ENCODE results near the gene CPA3. TPM values are rescaled to one million over a fixed set of nuclear protein-coding genes. Genes with fewer than 3 reads are reported as not detected.

The CPA3 gene
- total RNA-seq, 2 experiments from 2014 or later = not detected

GRCh38 chr3:148879256-148879655 lies 14.2 kb downstream of the CPA3 start:
- no peak for ATAC-seq
- H3K36me3 Mint-ChIP-seq (ENCODE audit: low read depth) = no peaks in the 10 kb centered on the region
- TF ChIP-seq, protein P1, sequence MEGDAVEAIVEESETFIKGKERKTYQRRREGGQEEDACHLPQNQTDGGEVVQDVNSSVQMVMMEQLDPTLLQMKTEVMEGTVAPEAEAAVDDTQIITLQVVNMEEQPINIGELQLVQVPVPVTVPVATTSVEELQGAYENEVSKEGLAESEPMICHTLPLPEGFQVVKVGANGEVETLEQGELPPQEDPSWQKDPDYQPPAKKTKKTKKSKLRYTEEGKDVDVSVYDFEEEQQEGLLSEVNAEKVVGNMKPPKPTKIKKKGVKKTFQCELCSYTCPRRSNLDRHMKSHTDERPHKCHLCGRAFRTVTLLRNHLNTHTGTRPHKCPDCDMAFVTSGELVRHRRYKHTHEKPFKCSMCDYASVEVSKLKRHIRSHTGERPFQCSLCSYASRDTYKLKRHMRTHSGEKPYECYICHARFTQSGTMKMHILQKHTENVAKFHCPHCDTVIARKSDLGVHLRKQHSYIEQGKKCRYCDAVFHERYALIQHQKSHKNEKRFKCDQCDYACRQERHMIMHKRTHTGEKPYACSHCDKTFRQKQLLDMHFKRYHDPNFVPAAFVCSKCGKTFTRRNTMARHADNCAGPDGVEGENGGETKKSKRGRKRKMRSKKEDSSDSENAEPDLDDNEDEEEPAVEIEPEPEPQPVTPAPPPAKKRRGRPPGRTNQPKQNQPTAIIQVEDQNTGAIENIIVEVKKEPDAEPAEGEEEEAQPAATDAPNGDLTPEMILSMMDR (IDR thresholded peaks at IDR 0.05) = no peak
- peaks cover 1% of the 10 kb centered on the region for H3K27me3 Mint-ChIP-seq
- ChIA-PET CTCF (interaction anchor here (2.8 kb wide), 1 partner anchor 18 kb away, joined by 17 read pairs; no protein-coding TSS in a partner anchor), POLR2A (no interaction called here)
- intact Hi-C loops (cut with micrococcal nuclease) = no loop called here
- H3K27ac Mint-ChIP-seq = no peak overlapping the region
- DNase-seq = no peak
- no peaks in the 10 kb centered on the region for H3K4me1 Mint-ChIP-seq (ENCODE audit: low read depth)
- no peak overlapping the region for H3K4me3 Mint-ChIP-seq
- H3K9me3 Mint-ChIP-seq = no peaks in the 10 kb centered on the region

GRCh38 chr3:148880681-148881080 lies 15.6 kb downstream of the CPA3 start:
- Mint-ChIP-seq H3K27ac (no peak overlapping the region), H3K36me3 (ENCODE audit: low read depth) (no peaks in the 10 kb centered on the region), H3K9me3 (no peaks in the 10 kb centered on the region), H3K4me3 (no peak overlapping the region), H3K27me3 (peaks cover 1% of the 10 kb centered on the region), H3K4me1 (ENCODE audit: low read depth) (no peaks in the 10 kb centered on the region)
- intact Hi-C loops (cut with micrococcal nuclease) = no loop called here
- POLR2A ChIA-PET = no interaction called here
- CTCF ChIA-PET = interaction anchor here (1.2 kb wide), 1 partner anchor 13 kb away, joined by 4 read pairs; no protein-coding TSS in a partner anchor
- ATAC-seq = no peak
- TF ChIP-seq, protein P1 (IDR thresholded peaks at IDR 0.05) = no peak
- no peak for DNase-seq

GRCh38 chr3:148881286-148881685 lies 16.2 kb downstream of the CPA3 start:
- Mint-ChIP-seq H3K27ac (no peak overlapping the region), H3K9me3 (no peaks in the 10 kb centered on the region), H3K27me3 (peaks cover 1% of the 10 kb centered on the region), H3K4me1 (ENCODE audit: low read depth) (no peaks in the 10 kb centered on the region), H3K4me3 (no peak overlapping the region), H3K36me3 (ENCODE audit: low read depth) (no peaks in the 10 kb centered on the region)
- ATAC-seq (no peak), DNase-seq (no peak)
- TF ChIP-seq, protein P1 (IDR thresholded peaks at IDR 0.05) = no peak
- ChIA-PET POLR2A (no interaction called here), CTCF (no interaction called here)
- intact Hi-C loops (cut with micrococcal nuclease) = no loop called here

- Mint-ChIP-seq H3K36me3 (ENCODE audit: low read depth) (no peaks in the 10 kb centered on the region), H3K4me3 (no peak overlapping the region), H3K27ac (no peak overlapping the region), H3K4me1 (ENCODE audit: low read depth) (no peaks in the 10 kb centered on the region), H3K27me3 (peaks cover 1% of the 10 kb centered on the region), H3K9me3 (no peaks in the 10 kb centered on the region)
- CTCF ChIA-PET = no interaction called here
- ATAC-seq = no peak
- POLR2A ChIA-PET = no interaction called here
- no peak for DNase-seq
- intact Hi-C loops (cut with micrococcal nuclease) = no loop called here
- TF ChIP-seq, protein P1 (IDR thresholded peaks at IDR 0.05) = no peak
These were observed 17.2 kb downstream of the CPA3 start for GRCh38 chr3:148882288-148882687.

GRCh38 chr3:148883163-148883562 lies 18.1 kb downstream of the CPA3 start:
- Mint-ChIP-seq H3K36me3 (ENCODE audit: low read depth) (no peaks in the 10 kb centered on the region), H3K9me3 (no peaks in the 10 kb centered on the region), H3K27ac (no peak overlapping the region), H3K4me3 (no peak overlapping the region), H3K27me3 (peaks cover 4% of the 10 kb centered on the region), H3K4me1 (ENCODE audit: low read depth) (no peaks in the 10 kb centered on the region)
- ATAC-seq (no peak), DNase-seq (no peak)
- ChIA-PET CTCF (interaction anchor here (1.3 kb wide), 1 partner anchor 9 kb away, joined by 3 read pairs; no protein-coding TSS in a partner anchor), POLR2A (no interaction called here)
- TF ChIP-seq, protein P1 (IDR thresholded peaks at IDR 0.05) = no peak
- intact Hi-C loops (cut with micrococcal nuclease) = no loop called here

All from activated CD8-positive, alpha-beta T cell treated with anti-CD3 and anti-CD28 coated beads for 36 hours (primary cell).